Activated CD8-positive, alpha-beta memory T cell treated with anti-CD3 and anti-CD28 coated beads, Interleukin-2, amount 50 U/mL, for 1 hour (primary cell): ENCODE data around the gene PIRT.

Experiments
- DNase-seq: peaks from one replicate; pipeline ENCODE4 v3.0.0-alpha.2; 2020; ENCODE audit errors: extremely low read depth

Gene PIRT

DNA sequence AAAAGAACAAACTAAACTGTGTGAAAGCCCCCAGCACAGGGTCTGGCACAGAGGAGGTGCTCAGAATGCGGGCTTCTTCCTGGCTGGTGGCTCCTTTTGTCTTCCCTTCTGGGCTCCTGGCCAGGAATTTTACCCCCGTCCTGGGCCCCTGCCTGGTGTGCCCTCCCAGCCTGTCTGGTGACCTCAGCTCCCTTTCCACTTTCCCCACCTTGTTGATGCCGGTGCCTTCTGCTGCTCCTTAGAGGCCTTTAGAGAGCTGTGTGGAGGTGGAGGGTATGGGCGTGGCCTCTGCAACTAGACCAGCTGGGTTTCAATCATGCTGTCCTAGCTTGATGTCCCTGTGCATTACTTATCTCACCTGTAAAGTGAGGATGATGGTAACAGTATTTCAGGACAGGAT, 16.8 kb downstream of the PIRT start:
- DNase-seq = no peak

DNA sequence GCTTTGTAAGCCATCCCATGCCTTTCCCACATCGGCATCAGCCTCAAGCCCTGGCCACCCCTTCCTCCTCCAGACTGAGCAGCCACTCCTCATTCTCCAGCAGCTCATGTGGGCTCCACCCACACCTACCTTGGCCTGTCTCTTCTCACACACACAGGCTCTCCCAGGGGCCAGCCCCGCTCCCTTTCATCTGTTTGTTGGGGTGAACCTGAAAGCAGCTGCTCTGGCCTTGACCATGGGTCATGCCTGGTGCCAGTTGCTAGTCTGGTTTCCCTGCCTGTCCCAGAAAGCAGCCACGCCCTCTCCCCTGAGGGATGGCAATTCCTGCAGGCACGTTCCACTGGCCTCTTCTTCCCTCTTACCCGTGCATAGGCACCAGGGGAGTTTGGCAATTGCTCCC, 22.6 kb downstream of the PIRT start:
- no peak for DNase-seq

DNA sequence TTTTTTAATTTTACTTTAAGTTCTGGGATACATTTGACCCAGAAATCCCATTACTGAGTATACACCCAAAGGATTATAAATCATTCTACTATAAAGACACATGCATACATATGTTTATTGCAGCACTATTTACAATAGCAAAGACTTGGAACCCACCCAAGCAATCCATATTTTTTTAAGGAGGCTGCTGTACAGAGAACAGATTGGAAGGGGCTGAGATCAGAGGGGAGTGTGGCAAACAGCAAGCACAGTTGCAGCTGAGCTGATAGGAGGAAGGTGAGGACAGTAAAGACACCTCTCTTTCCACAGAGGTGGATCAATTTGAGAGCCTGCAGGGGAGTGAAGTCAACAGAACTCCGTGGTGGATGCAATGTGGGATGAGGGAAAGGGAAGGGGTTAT, 23.8 kb downstream of the PIRT start:
- DNase-seq = no peak

DNA sequence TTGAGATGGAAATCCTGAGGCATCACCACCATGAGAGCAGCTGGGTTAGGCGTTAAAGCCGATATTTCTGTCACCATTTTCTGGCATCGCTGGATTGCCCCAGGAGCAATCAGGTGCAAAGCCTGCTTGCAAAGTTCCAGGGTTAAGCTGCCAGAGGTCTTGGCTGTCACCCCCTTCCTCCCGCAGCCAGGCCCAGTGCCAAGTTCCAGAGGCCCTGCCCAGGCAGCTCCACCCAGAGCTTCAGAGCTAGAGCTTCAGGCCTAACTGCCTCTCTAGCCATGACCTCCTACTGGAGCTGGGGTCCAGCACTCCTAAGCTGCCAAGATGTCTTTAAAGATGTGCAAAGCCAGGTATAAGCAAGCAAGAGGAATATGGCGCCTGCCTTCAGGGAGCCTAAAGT, 25.2 kb downstream of the PIRT start:
- DNase-seq = no peak

DNA sequence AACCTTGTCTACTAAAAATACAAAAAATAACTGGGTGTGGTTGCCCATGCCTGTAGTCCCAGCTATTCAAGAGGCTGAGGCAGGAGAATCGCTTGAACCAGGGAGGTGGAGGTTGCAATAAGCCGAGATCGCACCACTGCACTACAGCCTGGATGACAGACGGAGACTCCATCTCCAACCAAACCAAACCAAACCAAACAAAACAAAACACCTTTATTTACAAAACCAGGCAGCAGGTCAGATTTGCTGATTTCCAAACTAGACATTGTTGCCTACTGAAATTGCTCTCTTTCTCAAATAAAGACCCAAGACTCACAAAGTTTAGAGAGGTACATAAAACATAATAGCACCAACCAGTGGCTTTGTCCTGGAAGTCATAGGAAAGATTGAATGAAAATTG, 28.3 kb downstream of the PIRT start:
- DNase-seq = no peak

DNA sequence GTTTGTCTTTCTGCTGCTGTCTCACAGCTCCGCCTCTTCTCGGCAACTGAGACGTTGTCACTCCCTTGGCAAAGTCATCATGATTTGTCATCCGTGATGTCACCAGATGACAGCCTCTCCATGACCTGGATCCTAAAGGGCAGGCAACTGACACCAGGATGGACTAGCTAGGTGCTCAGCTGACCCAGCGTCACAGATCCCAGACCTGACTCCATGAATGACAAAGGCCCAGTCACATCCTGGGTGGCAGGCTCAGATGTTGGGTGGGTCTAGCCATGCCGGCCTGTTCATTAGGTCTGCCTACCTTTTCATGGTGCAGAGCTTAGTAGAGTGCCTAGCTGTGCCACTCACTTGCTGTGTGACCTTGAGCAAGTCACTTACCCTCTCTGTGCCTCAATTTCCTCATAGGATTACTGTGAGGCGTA, 30.2 kb downstream of the PIRT start:
- no peak for DNase-seq

DNA sequence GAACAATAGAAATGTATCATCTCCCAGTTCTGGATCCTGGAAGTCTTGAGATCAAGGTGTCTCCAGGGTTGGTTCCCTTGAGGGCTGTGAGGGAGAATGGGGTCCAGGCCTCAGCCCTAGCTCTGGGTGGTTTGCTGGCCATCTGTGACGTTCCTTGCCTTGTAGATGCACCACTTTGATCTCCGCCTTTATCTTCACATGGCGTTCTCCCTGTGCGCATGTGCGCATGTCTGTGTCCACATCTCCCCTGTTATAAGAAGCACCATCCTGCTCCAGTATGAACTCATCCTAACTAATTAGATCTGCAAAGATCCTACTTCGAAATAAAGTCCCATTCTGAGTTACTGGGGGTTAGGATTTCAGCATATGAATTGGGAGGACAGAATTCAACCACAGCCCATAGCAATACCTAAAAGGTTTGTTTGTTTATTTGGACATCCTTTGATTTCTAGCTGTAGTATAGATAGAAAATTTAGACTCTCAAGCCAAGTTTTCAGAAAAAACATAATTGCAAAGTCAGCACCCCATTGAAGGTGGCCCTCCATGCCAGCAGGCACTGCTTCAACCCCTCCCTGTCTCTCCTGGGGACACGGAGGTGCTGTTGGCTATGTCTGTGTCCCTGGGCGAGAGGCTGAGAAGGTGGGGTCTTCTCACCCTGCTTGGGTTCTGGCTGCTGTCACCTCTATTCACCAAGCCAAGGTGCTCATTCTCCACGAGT, 31.2 kb downstream of the PIRT start:
- no peak for DNase-seq

DNA sequence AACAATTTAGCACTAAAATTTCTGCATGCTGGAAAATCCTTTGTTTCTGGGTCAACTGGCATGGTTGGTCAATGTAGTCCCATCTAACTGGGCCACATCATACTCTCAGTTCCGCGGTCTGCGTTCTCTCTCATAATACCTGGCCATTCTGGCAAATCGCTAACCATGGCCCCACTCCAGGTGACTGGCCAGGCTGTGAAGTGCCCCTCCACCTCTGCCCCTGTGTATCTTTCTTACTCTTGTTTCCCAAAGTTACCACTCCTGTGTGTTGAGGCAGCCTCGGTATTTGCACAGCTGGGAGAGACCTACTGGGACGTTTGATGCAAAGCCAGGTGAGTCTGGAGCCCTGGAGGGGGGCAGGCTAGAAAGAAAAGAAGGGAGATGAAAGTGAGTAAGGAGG, 32.0 kb downstream of the PIRT start:
- no peak for DNase-seq

DNA sequence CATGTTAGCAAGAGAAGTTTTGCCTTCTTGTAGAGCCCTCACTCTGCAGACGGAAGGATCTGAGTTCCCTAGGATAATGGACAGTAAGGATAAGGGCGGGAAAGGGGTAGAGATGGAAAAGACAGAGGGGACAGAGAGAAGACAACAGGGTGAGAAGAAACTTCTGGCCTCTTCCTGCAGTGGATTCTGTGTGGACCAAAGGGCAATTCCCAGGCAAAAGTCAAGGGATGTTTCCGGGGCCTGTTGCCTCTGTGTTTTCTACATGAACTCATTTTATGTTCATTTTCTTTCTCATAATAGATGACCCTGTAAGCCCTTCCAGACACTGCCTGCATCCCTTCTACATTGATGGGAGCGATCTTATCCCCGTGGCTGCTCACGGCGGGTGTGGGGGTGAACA, 33.3 kb downstream of the PIRT start:
- DNase-seq = no peak

DNA sequence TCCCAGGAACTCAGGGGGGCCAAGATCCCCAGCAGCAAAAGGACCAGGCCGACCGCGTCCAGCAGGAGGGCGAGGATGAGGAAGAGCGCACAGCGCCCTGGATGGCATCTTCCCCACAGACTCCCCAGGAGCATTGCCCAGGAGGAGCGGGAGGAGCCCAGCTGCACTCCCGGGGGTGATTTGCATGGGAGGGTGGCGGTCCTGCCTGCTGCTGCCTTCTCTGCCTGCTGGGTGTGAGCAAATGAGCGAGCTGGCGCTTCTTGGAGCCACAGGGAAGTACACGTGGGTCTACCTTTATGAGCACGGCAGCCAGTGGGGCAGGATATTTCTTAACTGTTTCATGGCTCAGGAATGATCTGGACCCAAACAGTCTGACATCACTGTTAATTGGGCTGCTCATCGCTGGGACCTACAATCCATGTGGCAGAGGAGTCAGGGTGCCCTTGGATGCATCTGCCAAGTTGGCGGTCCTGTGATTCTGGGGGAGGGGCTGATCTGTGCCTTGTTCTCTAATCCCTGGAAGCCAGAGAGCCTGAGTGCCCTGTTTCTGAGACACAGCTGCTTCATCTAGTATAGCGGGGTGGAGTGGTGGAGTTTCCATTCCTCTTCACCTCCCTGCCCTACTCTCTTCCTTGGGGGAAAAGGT, 33.9 kb downstream of the PIRT start, which contains the start of gene TMEM238L:
Gene TMEM238L (minus strand): TSS at position 270 of the 646 bp plus-strand sequence. CDS start 136 bp downstream, at position 134.
- no peak for DNase-seq

DNA sequence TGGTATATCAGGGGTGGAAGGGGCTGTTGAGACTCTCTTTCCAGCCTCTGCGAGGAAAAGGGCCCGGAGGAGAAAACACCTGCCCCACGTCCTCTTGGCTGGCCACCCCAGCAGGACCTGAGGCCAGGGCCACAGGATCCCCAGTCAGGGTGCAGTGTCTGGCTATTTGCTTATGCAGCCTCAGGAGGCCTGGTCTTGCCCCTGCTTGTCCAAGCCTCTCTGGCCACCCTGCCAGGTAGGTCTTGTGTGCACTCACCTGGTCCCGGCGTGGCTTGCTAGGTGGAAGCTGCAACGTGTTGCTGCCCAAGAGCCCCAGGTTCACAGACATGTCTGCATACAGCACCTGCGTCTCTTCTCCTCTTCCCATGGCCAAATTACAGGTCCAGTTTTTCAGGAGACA, 34.5 kb downstream of the PIRT start:
- no peak for DNase-seq

DNA sequence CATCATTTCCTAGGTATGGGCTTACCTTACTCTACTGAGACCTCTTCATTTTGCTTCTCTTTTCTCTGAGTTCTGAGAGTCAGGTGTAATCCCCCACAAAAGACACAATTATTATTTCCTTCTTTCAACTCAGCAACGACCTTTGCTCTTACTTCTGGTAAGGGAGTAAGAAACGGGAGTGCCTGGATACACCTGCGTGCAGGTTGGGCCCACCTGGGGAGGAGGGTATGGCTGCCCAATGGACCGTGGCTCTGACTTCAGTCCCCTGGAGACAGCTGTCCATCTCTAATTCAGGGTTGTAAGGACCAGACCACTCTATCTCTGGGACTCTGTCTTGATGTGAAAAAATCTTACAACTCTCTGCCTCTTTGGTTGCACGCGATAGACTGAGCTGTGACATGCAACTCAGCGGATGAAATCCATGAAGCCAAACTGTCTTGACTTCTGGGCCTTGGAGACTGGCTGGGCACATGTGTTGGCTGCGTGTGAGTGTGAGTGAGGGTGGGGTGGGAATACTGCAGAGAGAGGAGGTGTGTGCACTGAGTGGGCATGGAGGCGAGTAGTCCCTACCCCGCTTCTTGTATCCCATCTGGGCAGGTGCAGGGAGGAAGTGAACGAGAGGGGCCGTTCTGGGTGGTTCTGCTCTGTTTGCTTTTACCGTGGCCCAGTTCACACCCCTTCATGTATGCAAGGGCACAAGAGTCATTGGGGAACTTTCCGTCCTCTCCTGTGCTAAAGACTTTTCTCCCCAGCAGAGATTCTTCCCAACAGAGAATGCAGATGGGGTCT, 35.2 kb downstream of the PIRT start:
- no peak for DNase-seq

DNA sequence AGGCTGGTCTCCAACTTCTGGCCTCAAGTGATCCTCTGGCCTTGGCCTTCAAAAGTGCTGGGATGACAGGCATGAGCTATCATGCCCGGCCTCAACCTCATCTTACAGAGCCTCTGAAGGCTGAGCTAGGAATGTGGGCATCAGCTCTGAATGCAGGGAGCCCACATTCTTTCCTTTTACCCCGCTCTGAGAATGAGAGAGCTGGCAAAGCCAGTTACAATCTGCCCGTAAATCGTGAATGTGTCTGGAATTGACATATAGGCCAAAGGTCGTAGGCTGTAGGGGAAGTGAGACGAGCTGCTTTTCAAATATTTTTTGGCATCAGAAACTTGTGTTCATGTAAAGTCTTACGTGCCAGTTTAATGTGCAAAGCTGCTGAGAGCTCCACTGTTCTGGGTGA, 38.5 kb downstream of the PIRT start:
- DNase-seq = no peak

DNA sequence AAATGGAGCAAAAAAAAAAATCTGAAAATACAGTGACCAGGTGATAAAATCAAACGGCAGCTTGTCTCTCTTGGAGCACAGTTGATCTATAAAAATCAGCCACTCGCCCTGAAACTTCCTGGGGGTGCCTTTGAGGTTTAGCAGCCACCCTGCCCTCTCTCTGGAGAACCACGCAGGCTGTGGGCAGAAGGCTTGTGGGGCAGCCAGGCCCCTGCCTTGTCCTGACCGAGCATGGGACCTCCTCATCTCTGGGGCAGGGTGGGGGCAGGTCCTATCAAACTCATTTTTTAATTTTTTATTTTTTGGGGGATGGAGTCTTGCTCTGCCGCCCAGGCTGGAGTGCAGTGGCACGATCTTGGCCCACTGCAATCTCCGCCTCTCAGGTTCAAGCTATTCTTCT, 39.0 kb downstream of the PIRT start:
- no peak for DNase-seq

DNA sequence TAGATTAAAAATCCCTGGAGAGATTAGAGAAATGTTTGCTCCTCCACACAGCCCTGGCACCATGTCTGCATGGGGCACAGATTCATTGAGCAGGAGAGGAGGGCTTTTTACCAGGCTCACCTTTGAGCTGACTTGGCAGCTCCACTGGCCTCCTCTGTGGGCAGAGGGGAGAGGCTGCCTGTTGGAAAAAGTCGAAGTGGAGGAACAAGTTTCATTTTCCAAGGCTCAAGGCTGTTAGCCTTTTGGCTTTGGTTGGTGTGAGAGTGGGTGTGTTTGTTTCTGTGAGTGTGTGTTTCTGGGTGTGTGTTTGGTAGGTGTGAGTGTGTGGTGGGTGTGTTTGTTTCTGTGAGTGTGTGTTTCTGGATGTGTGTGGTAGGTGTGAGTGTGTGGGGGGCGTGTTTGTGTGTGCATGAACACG, 39.5 kb downstream of the PIRT start:
- no peak for DNase-seq

DNA sequence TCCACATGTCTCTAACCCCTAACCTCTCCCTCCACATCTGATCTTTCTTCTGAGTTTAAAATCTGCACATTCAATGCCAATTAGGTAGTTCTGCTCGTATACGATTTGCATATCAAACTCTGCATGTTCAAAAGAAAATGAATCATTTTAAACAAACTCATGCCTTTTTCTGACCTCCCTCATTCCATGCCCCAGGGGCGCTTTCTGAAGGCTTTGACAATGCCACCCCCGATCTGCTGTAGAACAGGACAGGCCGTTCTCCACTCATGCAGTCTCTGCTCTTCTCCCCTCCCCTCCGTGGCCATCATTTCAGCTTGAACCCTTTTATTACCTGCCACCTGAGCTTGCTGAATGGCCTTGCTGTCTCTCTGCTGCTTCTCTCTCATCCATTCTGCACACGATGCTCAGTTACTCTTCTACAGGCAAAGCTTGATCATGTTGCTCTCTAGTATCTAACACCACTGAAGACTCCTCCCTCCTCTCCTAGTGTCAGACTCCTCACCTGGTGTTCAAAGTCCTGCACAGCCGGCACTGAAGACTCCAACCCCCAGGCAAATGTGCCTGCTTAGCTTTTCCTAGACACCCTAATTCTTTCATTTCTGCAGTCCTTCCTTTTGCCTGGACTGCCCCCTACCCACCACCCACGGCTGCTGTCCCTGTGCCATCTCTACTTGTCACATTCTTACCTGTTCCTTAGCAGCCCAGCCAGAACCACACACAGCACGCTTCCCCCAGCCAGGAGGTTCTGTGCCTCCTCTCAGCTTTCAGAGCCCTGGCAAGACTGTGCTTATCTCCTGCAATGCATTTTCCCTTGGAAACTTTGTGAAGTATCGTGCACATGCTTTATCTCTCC, 40.2 kb downstream of the PIRT start:
- no peak for DNase-seq

DNA sequence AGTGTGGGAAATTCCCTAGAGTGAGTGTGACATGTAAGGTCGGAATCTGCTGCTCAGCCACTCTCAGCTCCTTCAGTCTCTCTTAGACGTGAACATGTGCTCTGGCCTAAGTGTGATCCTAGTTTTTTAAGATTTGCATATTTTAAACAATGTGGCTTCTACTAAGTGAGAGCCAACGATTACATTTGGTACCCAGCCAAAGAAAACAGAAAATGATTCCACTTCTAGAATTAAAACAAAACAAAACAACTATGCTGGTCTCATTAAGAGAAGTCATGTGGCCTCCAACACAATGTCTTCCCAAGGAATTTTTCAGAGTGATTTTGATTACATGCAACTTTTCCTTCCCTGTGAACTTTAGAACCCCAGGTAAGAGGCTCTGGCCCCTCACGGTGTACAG, 44.1 kb downstream of the PIRT start:
- no peak for DNase-seq

DNA sequence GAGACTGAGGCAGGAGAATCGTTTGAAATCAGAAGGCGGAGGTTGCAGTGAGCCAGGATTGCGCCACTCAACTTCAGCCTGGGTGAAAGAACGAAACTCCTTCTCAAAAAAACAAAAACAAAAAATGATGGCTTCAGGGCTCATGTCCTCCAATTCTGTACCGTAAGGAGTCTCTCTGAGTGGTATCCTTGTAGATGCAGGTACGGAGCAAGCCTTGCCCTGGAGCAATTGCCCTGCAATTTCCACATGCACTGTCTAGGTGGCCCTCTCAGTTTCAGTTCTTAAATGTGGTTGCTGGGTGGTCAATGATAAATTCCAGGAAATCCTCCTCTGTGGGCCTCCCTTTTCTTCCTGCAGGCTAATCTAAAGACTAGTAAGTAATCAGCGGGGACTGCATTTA, 44.6 kb downstream of the PIRT start:
- no peak for DNase-seq

DNA sequence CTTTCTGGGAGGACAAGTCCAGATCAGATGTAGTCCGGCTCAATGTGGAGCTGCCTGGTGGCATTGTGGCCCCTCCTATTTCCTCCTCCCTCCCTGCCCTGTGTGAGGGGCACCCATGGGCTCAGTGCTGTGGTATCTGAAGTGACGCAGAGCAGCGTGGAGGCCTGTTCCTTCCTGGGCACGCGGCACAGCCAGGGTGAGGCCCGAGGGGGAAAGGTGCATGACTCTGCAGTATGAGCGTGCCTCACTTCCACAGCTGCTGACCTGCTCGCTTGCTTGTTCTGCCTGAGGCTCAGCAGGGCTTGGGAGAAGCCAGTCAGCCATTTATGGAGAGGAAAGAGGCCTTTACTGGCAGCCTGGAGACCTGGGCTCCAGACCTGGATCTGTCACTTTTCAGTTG, 45.7 kb downstream of the PIRT start:
- no peak for DNase-seq

DNA sequence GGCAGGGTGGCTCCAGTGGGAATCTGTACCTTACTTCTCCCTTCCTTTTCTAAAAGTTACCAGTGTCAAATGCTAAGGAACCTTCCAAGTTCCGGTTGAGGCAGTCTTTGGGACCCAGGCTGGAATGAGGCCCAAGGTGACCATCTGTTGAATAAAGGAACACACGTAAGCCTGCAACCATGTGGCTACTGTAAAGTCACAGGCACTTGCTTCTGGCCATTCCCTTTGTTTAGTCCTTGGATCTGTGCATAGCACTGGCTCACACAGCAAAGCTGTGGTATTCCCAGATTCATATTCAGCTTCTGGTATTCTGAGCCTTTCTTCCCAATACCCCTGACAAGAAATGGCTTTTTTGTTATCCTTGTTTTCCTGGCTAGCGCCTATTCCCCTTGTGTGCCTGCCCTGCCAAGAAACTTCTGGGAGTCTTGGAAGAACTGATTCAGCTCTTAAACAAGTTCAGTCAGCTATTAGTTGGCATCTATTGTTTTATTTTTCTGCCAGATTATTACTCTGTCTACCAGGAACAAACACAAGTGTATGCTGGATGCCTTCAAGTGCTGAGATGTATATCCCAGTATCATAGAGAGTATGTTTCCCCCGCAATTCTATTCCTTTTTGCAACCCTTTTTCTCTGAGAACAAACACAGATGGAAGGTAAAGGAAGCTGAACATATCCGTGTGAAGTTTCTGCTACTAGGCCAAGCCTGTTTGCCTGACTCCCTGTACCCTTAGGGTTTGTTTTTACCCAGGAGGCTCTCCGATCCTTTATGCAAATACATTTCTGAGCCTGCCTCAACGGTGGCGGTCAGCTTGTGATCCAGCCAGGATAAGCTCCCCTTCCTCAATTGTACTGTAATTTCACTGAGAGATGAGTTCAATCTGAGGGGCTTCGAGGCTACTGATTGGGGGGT, 47.1 kb downstream of the PIRT start:
- DNase-seq = no peak
